ENCODE measurements around the gene GTF3C2.

The GTF3C2 gene

DNA sequence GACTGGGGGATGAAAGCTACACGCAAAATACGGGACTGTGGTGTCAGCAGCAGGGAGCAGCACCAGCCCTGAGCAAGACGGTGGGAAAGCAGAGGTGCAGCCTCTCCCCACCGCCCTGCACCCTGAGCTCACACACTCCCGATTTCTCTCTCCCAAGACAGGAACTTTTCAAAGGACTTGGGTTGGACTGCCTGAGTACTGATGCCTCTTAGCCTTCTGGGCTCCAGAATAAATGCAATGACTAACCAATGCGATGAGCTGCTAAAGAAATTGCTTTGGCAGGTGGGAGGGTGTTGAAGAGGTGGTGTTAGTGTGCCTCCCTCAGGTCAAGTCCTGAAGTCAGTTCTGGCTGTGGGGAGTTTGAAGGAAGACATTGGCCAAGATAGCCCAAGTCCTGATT is 64.7 kb downstream of the GTF3C2 start:
- DNase-seq: no peak

DNA sequence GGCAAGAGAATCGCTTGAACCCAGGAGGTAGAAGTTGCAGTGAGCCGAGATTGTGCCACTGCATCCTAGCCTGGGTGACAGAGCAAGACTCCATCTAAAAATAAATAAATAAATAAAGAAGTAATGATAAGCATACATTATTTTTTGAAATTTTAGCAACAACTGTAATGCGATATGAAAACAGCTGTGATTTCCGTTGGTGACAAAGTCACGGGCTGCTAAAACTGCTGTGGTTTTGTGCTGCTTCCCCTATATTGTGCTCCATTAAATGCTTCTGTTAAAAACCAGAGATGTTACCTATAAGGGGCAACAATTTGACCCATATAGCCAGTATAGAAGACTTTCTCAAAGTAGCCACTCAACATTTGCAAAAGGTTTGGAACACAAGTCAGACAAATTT is 66.0 kb downstream of the GTF3C2 start:
- DNase-seq: no peak

GRCh38 chr2:27288610-27289009 is 68.0 kb downstream of the GTF3C2 start:
- DNase-seq: no peak

- DNase-seq: no peak
Measured at GRCh38 chr2:27285481-27285880, 71.1 kb downstream of the GTF3C2 start.

GRCh38 chr2:27284996-27285395 is 71.6 kb downstream of the GTF3C2 start:
- no peak for DNase-seq

GRCh38 chr2:27282892-27283291 is 73.7 kb downstream of the GTF3C2 start:
- DNase-seq: no peak

- no peak for DNase-seq
Measured at GRCh38 chr2:27281855-27282559, 74.6 kb downstream of the GTF3C2 start, which contains the start of gene TRIM54. Gene TRIM54, plus strand, starts transcription at chr2:27282429. Its CDS starts 303 bp downstream, at chr2:27282732.

GRCh38 chr2:27281442-27281841 is 75.1 kb downstream of the GTF3C2 start:
- DNase-seq: no peak

- no peak for DNase-seq
Measured at GRCh38 chr2:27280826-27281225, 75.7 kb downstream of the GTF3C2 start.

DNA sequence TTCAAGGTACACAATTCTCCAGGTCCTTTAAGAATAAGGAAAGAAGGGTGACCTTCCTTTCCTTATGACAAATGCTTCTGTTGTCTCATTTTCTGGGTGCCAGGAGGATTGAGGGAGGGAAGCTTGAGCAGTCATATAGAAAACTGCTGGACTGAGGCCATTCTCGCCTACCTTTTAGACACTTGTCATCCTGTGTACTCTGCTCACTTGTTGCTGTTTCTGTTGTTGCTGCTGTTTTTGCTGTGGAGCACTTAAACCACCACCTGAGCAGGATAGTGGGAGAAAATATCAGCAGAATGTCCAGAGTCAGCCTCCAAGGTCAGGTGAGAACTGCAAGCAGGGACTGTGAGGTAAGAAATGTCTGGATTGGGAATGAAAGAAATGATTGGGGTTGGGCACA is 78.6 kb downstream of the GTF3C2 start:
- no peak for DNase-seq
